GM23338 (cell line): ENCODE measurements around the gene SARM1. TPM values are rescaled to one million over a fixed set of nuclear protein-coding genes. Genes with fewer than 3 reads are reported as not detected.

ENCODE experiments used
- ATAC-seq: fragments of 200-7000 bp; cut with Tn5 transposase; 3 replicates; pipeline ENCODE4 v1.9.1; 2020
- DNase-seq: peaks from one replicate; pipeline ENCODE4 v3.0.0-alpha.2; 2015; ENCODE audit warnings: low spot score
- H2AFZ ChIP-seq: fragments of 200-600 bp; sonication (generic); 2 replicates; pipeline ENCODE4 v1.8.0; 2016; ENCODE audit warnings: antibody characterized with exemption, mild to moderate bottlenecking, moderate library complexity
- H3F3A ChIP-seq: fragments of 200-600 bp; sonication (generic); replicated peaks from 2 replicates; pipeline ENCODE4 v1.8.0; 2017; ENCODE audit warnings: antibody characterized with exemption, mixed run types, low read depth
- H3K27ac ChIP-seq: fragments of 200-600 bp; sonication (generic); 2 replicates; pipeline ENCODE4 v1.6.1; 2016; ENCODE audit warnings: low read depth
- H3K27me3 ChIP-seq: fragments of 200-600 bp; sonication (generic); 2 replicates; pipeline ENCODE4 v1.8.0; 2016; ENCODE audit warnings: mild to moderate bottlenecking, mixed run types, moderate library complexity; ENCODE audit not compliant: insufficient read depth
- H3K36me3 ChIP-seq: fragments of 200-600 bp; sonication (generic); 2 replicates; pipeline ENCODE4 v1.8.0; 2016; ENCODE audit warnings: mild to moderate bottlenecking; ENCODE audit not compliant: insufficient read depth
- H3K4me1 ChIP-seq: fragments of 200-600 bp; sonication (generic); 2 replicates; pipeline ENCODE4 v1.8.0; 2016; ENCODE audit warnings: mild to moderate bottlenecking, moderate library complexity; ENCODE audit not compliant: insufficient read depth
- H3K4me2 ChIP-seq: fragments of 200-600 bp; sonication (generic); 2 replicates; pipeline ENCODE4 v1.7.1; 2017; ENCODE audit warnings: mixed run types
- H3K4me3 ChIP-seq: fragments of 200-600 bp; sonication (generic); 2 replicates; pipeline ENCODE4 v1.6.1; 2016; ENCODE audit warnings: mixed run types
- H3K79me2 ChIP-seq: fragments of 200-600 bp; sonication (generic); replicated peaks from 2 replicates; pipeline ENCODE4 v1.8.0; 2017; ENCODE audit warnings: mild to moderate bottlenecking; ENCODE audit not compliant: insufficient read depth
- H3K9me2 ChIP-seq: fragments of 200-600 bp; sonication (generic); 2 replicates; pipeline ENCODE4 v1.8.0; 2017; ENCODE audit not compliant: insufficient read depth
- H4K20me1 ChIP-seq: fragments of 200-600 bp; sonication (generic); replicated peaks from 2 replicates; pipeline ENCODE4 v1.8.0; 2017; ENCODE audit warnings: mild to moderate bottlenecking; ENCODE audit not compliant: insufficient read depth
- H3K27ac Mint-ChIP-seq: 2 replicates; pipeline ENCODE4 v1.8.0; 2020; ENCODE audit warnings: inconsistent platforms, mild to moderate bottlenecking, moderate library complexity, mixed read lengths
- H3K27me3 Mint-ChIP-seq: 3 replicates; pipeline ENCODE4 v1.8.0; 2022; ENCODE audit warnings: low read depth, mild to moderate bottlenecking, moderate library complexity, mixed read lengths, inconsistent platforms; ENCODE audit not compliant: insufficient read depth, poor library complexity
- H3K36me3 Mint-ChIP-seq: 3 replicates; pipeline ENCODE4 v1.8.0; 2021; ENCODE audit warnings: low read depth, mild to moderate bottlenecking, inconsistent platforms, moderate library complexity, mixed read lengths
- H3K4me1 Mint-ChIP-seq: 3 replicates; pipeline ENCODE4 v1.8.0; 2020; ENCODE audit warnings: mild to moderate bottlenecking, inconsistent platforms, mixed read lengths
- H3K4me3 Mint-ChIP-seq: 3 replicates; pipeline ENCODE4 v1.8.0; 2021; ENCODE audit warnings: moderate library complexity, mild to moderate bottlenecking, inconsistent platforms, mixed read lengths
- H3K9me3 Mint-ChIP-seq: 3 replicates; pipeline ENCODE4 v1.8.0; 2020; ENCODE audit warnings: moderate library complexity, mild to moderate bottlenecking, inconsistent platforms, mixed read lengths
- CTCF ChIP-seq, 2 experiments: fragments of 200-600 bp in 1 of 2; sonication (generic) in 1 of 2; conservative IDR thresholded peaks; 2 replicates each; pipeline versions ENCODE4 v1.5.1 to v1.6.1; 2016 to 2017; ENCODE audit warnings: antibody characterized with exemption in 2 of 2, low read depth in 2 of 2, mild to moderate bottlenecking in 2 of 2, moderate library complexity in 1 of 2
- ETS1 ChIP-seq: IDR thresholded peaks from 2 replicates; pipeline ENCODE4 v1.6.1; 2016; ENCODE audit warnings: antibody characterized with exemption
- EZH2 ChIP-seq: fragments of 200-600 bp; sonication (generic); IDR thresholded peaks from one replicate; pipeline ENCODE4 v1.8.0; 2017; ENCODE audit warnings: antibody characterized with exemption, mild to moderate bottlenecking, low read depth; ENCODE audit not compliant: unreplicated experiment
- EZH2phosphoT487 ChIP-seq: fragments of 200-600 bp; sonication (generic); IDR thresholded peaks from one replicate; pipeline ENCODE4 v1.8.1; 2018; ENCODE audit warnings: antibody characterized with exemption; ENCODE audit not compliant: unreplicated experiment
- JUNB ChIP-seq: IDR thresholded peaks from one replicate; pipeline ENCODE4 v1.6.1; 2016; ENCODE audit warnings: antibody characterized with exemption; ENCODE audit not compliant: unreplicated experiment
- POLR2AphosphoS5 ChIP-seq: IDR thresholded peaks from 2 replicates; pipeline ENCODE4 v1.6.1; 2016; ENCODE audit warnings: antibody characterized with exemption, low read depth
- ZNF462 ChIP-seq: fragments of 250-450 bp; sonication (Bioruptor Pico); IDR thresholded peaks from 2 replicates; pipeline ENCODE4 v1.5.0; 2020; ENCODE audit warnings: mild to moderate bottlenecking, moderate library complexity
- polyA plus RNA-seq: library from polyadenylated mRNA; unstranded; fragments of >200 nt; fragmentation: Nextera tagmentation; extraction: Ambion mirVana; gene quantifications from 2 replicates; pipeline ENCODE4 v1.2.1, GENCODE V29; 2016
- total RNA-seq: library from RNA; depleted of rRNA; stranded (reverse); fragments of >200 nt; shearing (Covaris generic); gene quantifications from 2 replicates; pipeline ENCODE4 v1.2.3, GENCODE V29; 2014

Gene SARM1
- total and polyA plus RNA-seq, 2 experiments from 2014 or later = 0.89 to 15.3 TPM

GRCh38 chr17:28333083-28333746, 38.3 kb upstream of the SARM1 start:
- H3K9me2 ChIP-seq = no peaks in the 10 kb centered on the region

More at GRCh38 chr17:28333083-28333746, 38.3 kb upstream of the SARM1 start:
- Histone ChIP-seq H3K4me1 (peaks cover 11% of the 10 kb centered on the region), H3K4me3 (no peak overlapping the region), H4K20me1 (peaks cover 16% of the 10 kb centered on the region), H3K4me2 (no peak overlapping the region), H3F3A (0 out of 2 replicates have a peak, but pooled peaks cover 11% of the 10 kb centered on the region), H3K27me3 (no peaks in the 10 kb centered on the region), H2AFZ (no peak overlapping the region), H3K79me2 (peaks cover 19% of the 10 kb centered on the region), H3K27ac (no peak overlapping the region), H3K36me3 (peaks cover 7% of the 10 kb centered on the region)
- peaks cover 15% of the 10 kb centered on the region for H3K27me3 Mint-ChIP-seq
- H3K36me3 Mint-ChIP-seq = peaks cover 16% of the 10 kb centered on the region
- no peak for TF ChIP-seq ZNF462 (CRISPR knock-in tag)
- TF ChIP-seq CTCF (conservative IDR thresholded peaks at IDR 0.05; ENCODE audit: low read depth in 2 of 2) = no peak
- TF ChIP-seq EZH2 = no peak
- no peak for TF ChIP-seq JUNB
- no peak for TF ChIP-seq EZH2phosphoT487
- no peak for TF ChIP-seq ETS1
- TF ChIP-seq POLR2AphosphoS5 = no peak
- no peak for ATAC-seq
- DNase-seq = no peak
- H3K4me1 Mint-ChIP-seq = peaks cover 24% of the 10 kb centered on the region
- H3K4me3 Mint-ChIP-seq = no peak overlapping the region
- no peaks in the 10 kb centered on the region for H3K9me3 Mint-ChIP-seq
- H3K27ac Mint-ChIP-seq = no peak overlapping the region
